H9 (cell line): Measurements from ENCODE around the gene MYO5C. TPM values are rescaled to one million over a fixed set of nuclear protein-coding genes. Genes with fewer than 3 reads are reported as not detected.
A peak's percentile ranks its signal among the peaks of the same experiment; 100 is the strongest.

Experiments used
- DNase-seq: peaks from one replicate; pipeline ENCODE4 v3.0.0-alpha.2; 2017
- H2AFZ ChIP-seq: one replicate; pipeline ENCODE4 v1.6.1; 2013; ENCODE audit warnings: mild to moderate bottlenecking, low read length, control low read depth, moderate library complexity
- H2AK5ac ChIP-seq: 2 replicates; pipeline ENCODE4 v1.6.1; 2013; ENCODE audit warnings: low read length, control low read depth, mixed read lengths; ENCODE audit not compliant: insufficient read length
- H2BK120ac ChIP-seq: one replicate; pipeline ENCODE4 v1.6.1; 2013; ENCODE audit warnings: low read depth, mild to moderate bottlenecking, low read length, control low read depth, inconsistent platforms; ENCODE audit not compliant: poor library complexity, severe bottlenecking
- H2BK12ac ChIP-seq: 2 replicates; pipeline ENCODE4 v1.6.1; 2013; ENCODE audit warnings: low read length, control low read depth, mixed read lengths, low read depth; ENCODE audit not compliant: insufficient read length
- H2BK15ac ChIP-seq: 2 replicates; pipeline ENCODE4 v1.6.1; 2013; ENCODE audit warnings: low read depth, low read length, control low read depth
- H2BK20ac ChIP-seq: one replicate; pipeline ENCODE4 v1.6.1; 2013; ENCODE audit warnings: low read depth, mild to moderate bottlenecking, low read length, control low read depth, inconsistent platforms; ENCODE audit not compliant: poor library complexity, severe bottlenecking
- H2BK5ac ChIP-seq: 2 replicates; pipeline ENCODE4 v1.6.1; 2013; ENCODE audit warnings: low read length, control low read depth, mixed read lengths; ENCODE audit not compliant: insufficient read length
- H3K14ac ChIP-seq: 2 replicates; pipeline ENCODE4 v1.6.1; 2013; ENCODE audit warnings: low read length, control low read depth; ENCODE audit not compliant: insufficient read depth
- H3K18ac ChIP-seq: 2 replicates; pipeline ENCODE4 v1.6.1; 2013; ENCODE audit warnings: low read depth, mild to moderate bottlenecking, mixed read lengths, low read length, control low read depth; ENCODE audit not compliant: insufficient read length
- H3K23ac ChIP-seq: 2 replicates; pipeline ENCODE4 v1.6.1; 2013; ENCODE audit warnings: low read length, control low read depth, mixed read lengths, low read depth; ENCODE audit not compliant: insufficient read length
- H3K23me2 ChIP-seq: 2 replicates; pipeline ENCODE4 v1.6.1; 2013; ENCODE audit warnings: low read depth, mild to moderate bottlenecking, mixed read lengths, low read length, control low read depth; ENCODE audit not compliant: insufficient read length, poor library complexity, severe bottlenecking
- H3K27ac ChIP-seq: 2 replicates; pipeline ENCODE4 v1.5.1; 2013; ENCODE audit warnings: low read length, control low read depth, mixed read lengths, low read depth; ENCODE audit not compliant: insufficient read length
- H3K27me3 ChIP-seq: 2 replicates; pipeline ENCODE4 v1.6.1; 2013; ENCODE audit warnings: low read length, control low read depth, inconsistent platforms; ENCODE audit not compliant: insufficient read depth
- H3K4ac ChIP-seq: 2 replicates; pipeline ENCODE4 v1.6.1; 2013; ENCODE audit warnings: low read depth, mild to moderate bottlenecking, control low read depth, inconsistent platforms, low read length, moderate library complexity
- H3K4me1 ChIP-seq: 2 replicates; pipeline ENCODE4 v1.6.1; 2013; ENCODE audit warnings: low read length, control low read depth, inconsistent platforms; ENCODE audit not compliant: insufficient read depth
- H3K4me2 ChIP-seq: 2 replicates; pipeline ENCODE4 v1.6.1; 2013; ENCODE audit warnings: low read length, control low read depth, mixed read lengths; ENCODE audit not compliant: insufficient read length, insufficient read depth
- H3K56ac ChIP-seq: 2 replicates; pipeline ENCODE4 v1.6.1; 2013; ENCODE audit warnings: low read depth, mild to moderate bottlenecking, mixed read lengths, low read length, control low read depth; ENCODE audit not compliant: insufficient read length
- H3K79me1 ChIP-seq: 2 replicates; pipeline ENCODE4 v1.6.1; 2013; ENCODE audit warnings: low read depth, mild to moderate bottlenecking, moderate library complexity, low read length, control low read depth, inconsistent platforms; ENCODE audit not compliant: insufficient read depth, poor library complexity, severe bottlenecking
- H3K79me2 ChIP-seq: 2 replicates; pipeline ENCODE4 v1.6.1; 2013; ENCODE audit warnings: low read length, control low read depth, inconsistent platforms; ENCODE audit not compliant: insufficient read depth
- H3K9ac ChIP-seq: 2 replicates; pipeline ENCODE4 v1.6.1; 2013; ENCODE audit warnings: low read length, control low read depth, mixed read lengths; ENCODE audit not compliant: insufficient read length; ENCODE audit errors: extremely low read depth
- H3K9me3 ChIP-seq: one replicate; pipeline ENCODE4 v1.6.1; 2013; ENCODE audit warnings: low read depth, low read length, inconsistent platforms; ENCODE audit not compliant: control insufficient read depth
- H3T11ph ChIP-seq: one replicate; pipeline ENCODE4 v1.6.1; 2013; ENCODE audit warnings: mild to moderate bottlenecking, low read length, control low read depth, inconsistent platforms
- H4K20me1 ChIP-seq: one replicate; pipeline ENCODE4 v1.6.1; 2013; ENCODE audit not compliant: control insufficient read depth, insufficient read length, insufficient read depth
- H4K5ac ChIP-seq: 2 replicates; pipeline ENCODE4 v1.6.1; 2013; ENCODE audit warnings: low read depth, mild to moderate bottlenecking, mixed read lengths, low read length, control low read depth; ENCODE audit not compliant: insufficient read length
- H4K8ac ChIP-seq: replicated peaks from 2 replicates; pipeline ENCODE4 v1.6.1; 2013; ENCODE audit warnings: low read length, control low read depth, mixed read lengths, low read depth; ENCODE audit not compliant: insufficient read length
- H4K91ac ChIP-seq: 2 replicates; pipeline ENCODE4 v1.6.1; 2013; ENCODE audit warnings: low read depth, mild to moderate bottlenecking, moderate library complexity, mixed read lengths, low read length, control low read depth; ENCODE audit not compliant: insufficient read length
- H3K27ac Mint-ChIP-seq, 3 experiments: 2 replicates in 2 of 3; 3 replicates in 1 of 3; pipeline ENCODE4 v1.8.0; 2020 to 2021; ENCODE audit warnings: mixed read lengths in 3 of 3, mild to moderate bottlenecking in 1 of 3, moderate library complexity in 1 of 3
- H3K27me3 Mint-ChIP-seq: 2 replicates; pipeline ENCODE4 v1.8.0; 2021; ENCODE audit warnings: low read depth, mild to moderate bottlenecking, moderate library complexity, mixed read lengths
- H3K36me3 Mint-ChIP-seq, 3 experiments: 2 replicates in 2 of 3; 3 replicates in 1 of 3; pipeline ENCODE4 v1.8.0; 2020 to 2021; ENCODE audit warnings: low read depth in 3 of 3, mixed read lengths in 3 of 3; ENCODE audit not compliant: insufficient read depth in 1 of 3
- H3K4me1 Mint-ChIP-seq, 2 experiments: 2 replicates each; pipeline ENCODE4 v1.8.0; 2020; ENCODE audit warnings: mixed read lengths in 2 of 2
- H3K4me3 Mint-ChIP-seq, 2 experiments: 2 replicates in 1 of 2; 3 replicates in 1 of 2; pipeline ENCODE4 v1.8.0; 2020 to 2021; ENCODE audit warnings: mild to moderate bottlenecking in 2 of 2, mixed read lengths in 2 of 2, moderate library complexity in 1 of 2
- H3K9me3 Mint-ChIP-seq, 2 experiments: 2 replicates in 1 of 2; 3 replicates in 1 of 2; pipeline ENCODE4 v1.8.0; 2020; ENCODE audit warnings: mild to moderate bottlenecking in 2 of 2, mixed read lengths in 2 of 2, moderate library complexity in 1 of 2
- CTCF ChIP-seq: fragments of 200-600 bp; sonication (generic); conservative IDR thresholded peaks from 3 replicates; pipeline ENCODE4 v1.8.0; 2021; ENCODE audit warnings: antibody characterized with exemption, mild to moderate bottlenecking
- WGBS: extraction: QIAGEN DNeasy Blood & Tissue Kit; methylation state at CpG from one replicate; pipeline ENCODE4 v1.1.7; 2013; ENCODE audit warnings: missing lambda C conversion rate, low lambda C conversion rate, mixed read lengths; ENCODE audit not compliant: insufficient read length; ENCODE audit errors: extremely low coverage; 5-methylcytosine and 5-hydroxymethylcytosine counted together
- total RNA-seq: library from RNA; stranded (reverse); gene quantifications from 2 replicates; pipeline ENCODE4 v1.2.1, GENCODE V29; 2021

MYO5C gene
- total RNA-seq, 1 experiment from 2014 or later, result 22.2 TPM

GRCh38 chr15:52159645-52160044, 136.0 kb downstream of the MYO5C start:
- Histone ChIP-seq H4K20me1 (no peaks in the 10 kb centered on the region), H4K91ac (no peak overlapping the region), H3K27ac (no peak overlapping the region), H3K56ac (no peak overlapping the region), H2BK15ac (no peak overlapping the region), H3K23ac (no peak overlapping the region), H3K14ac (no peak overlapping the region), H2BK120ac (no peak overlapping the region), H4K5ac (no peak overlapping the region), H3K9ac (no peak overlapping the region), H3K23me2 (no peaks in the 10 kb centered on the region), H2BK20ac (no peak overlapping the region), H2BK5ac (no peak overlapping the region), H4K8ac (no peak overlapping the region), H3K9me3 (no peaks in the 10 kb centered on the region), H3K18ac (no peak overlapping the region), H3K4me2 (no peak overlapping the region), H3K4me1 (no peaks in the 10 kb centered on the region), H3K79me1 (no peaks in the 10 kb centered on the region), H2BK12ac (no peak overlapping the region), H3K79me2 (no peaks in the 10 kb centered on the region), H3K27me3 (no peaks in the 10 kb centered on the region), H2AK5ac (no peak overlapping the region), H3K4ac (no peak overlapping the region), H3T11ph (no peak overlapping the region), H2AFZ (no peak overlapping the region)
- no CpG with 5 or more reads among the region's 3 CpGs for WGBS
- no peaks in the 10 kb centered on the region for H3K9me3 Mint-ChIP-seq
- peaks cover 2 to 9% (median 3%) of the 10 kb centered on the region in 3 experiments; a peak in 5 of 7 replicates for H3K36me3 Mint-ChIP-seq
- H3K27ac Mint-ChIP-seq, result peak overlapping the region in 2 of 3 experiments; percentile 38 to 44; a peak in 2 of 7 replicates
- DNase-seq, result no peak
- no peaks in the 10 kb centered on the region for H3K27me3 Mint-ChIP-seq
- no peak overlapping the region for H3K4me3 Mint-ChIP-seq
- TF ChIP-seq CTCF, result no peak
- peaks cover 0 to 11% of the 10 kb centered on the region in 2 experiments; a peak in 1 of 4 replicates for H3K4me1 Mint-ChIP-seq
